CD4-positive, alpha-beta memory T cell (primary cell): ENCODE data around the gene ZBTB20. TPM values are rescaled to one million over a fixed set of nuclear protein-coding genes. Genes with fewer than 3 reads are reported as not detected.
A peak's percentile ranks its signal among the peaks of the same experiment; 100 is the strongest.

Source experiments
- CTCF ChIA-PET: fragments of 350-600 bp; sonication (Branson Sonifier 250); formaldehyde crosslinking; loops from one replicate; lab custom pipeline; 2021; ENCODE audit warnings: inconsistent platforms; ENCODE audit not compliant: partially characterized antibody; lab: Charles Lee
- POLR2A ChIA-PET: fragments of 350-600 bp; sonication (Branson Sonifier 250); formaldehyde crosslinking; loops from one replicate; lab custom pipeline; 2021; ENCODE audit not compliant: partially characterized antibody; lab: Charles Lee
- DNase-seq, 5 donors: peaks; one replicate each; pipeline versions ENCODE4 v3.0.0 to v3.0.0-alpha.2; 2020 to 2022; ENCODE audit warnings: mixed read lengths in 1 of 5
- H3K27ac ChIP-seq: one replicate; pipeline ENCODE4 v1.7.0; 2013; ENCODE audit warnings: low read depth, low read length
- H3K27me3 ChIP-seq: 2 replicates; pipeline ENCODE4 v1.7.0; 2013; ENCODE audit warnings: mild to moderate bottlenecking, low read length, moderate library complexity; ENCODE audit not compliant: insufficient read depth
- H3K36me3 ChIP-seq: 2 replicates; pipeline ENCODE4 v1.7.0; 2013; ENCODE audit warnings: mild to moderate bottlenecking, low read length, moderate library complexity; ENCODE audit not compliant: insufficient read depth
- H3K4me1 ChIP-seq: 2 replicates; pipeline ENCODE4 v1.7.0; 2013; ENCODE audit warnings: mild to moderate bottlenecking, low read length, moderate library complexity; ENCODE audit not compliant: insufficient read depth
- H3K4me3 ChIP-seq, 2 donors: one replicate each; pipeline ENCODE4 v1.7.0; 2013; ENCODE audit warnings: low read length in 2 of 2, mild to moderate bottlenecking in 1 of 2
- H3K9me3 ChIP-seq, 2 donors: one replicate each; pipeline ENCODE4 v1.7.0; 2013; ENCODE audit warnings: low read length in 2 of 2, control low read depth in 1 of 2; ENCODE audit not compliant: control insufficient read depth in 1 of 2
- H3K27ac Mint-ChIP-seq, 7 donors: one replicate each; pipeline ENCODE4 v1.8.0; 2020 to 2021; ENCODE audit warnings: mixed read lengths in 7 of 7, mild to moderate bottlenecking in 6 of 7, inconsistent platforms in 3 of 7, moderate library complexity in 3 of 7
- H3K27me3 Mint-ChIP-seq, 2 donors: one replicate each; pipeline ENCODE4 v1.8.0; 2020 to 2021; ENCODE audit warnings: mixed read lengths in 2 of 2
- H3K36me3 Mint-ChIP-seq, 2 donors: one replicate each; pipeline ENCODE4 v1.8.0; 2020 to 2021; ENCODE audit warnings: mixed read lengths in 2 of 2, inconsistent platforms in 1 of 2, mild to moderate bottlenecking in 1 of 2
- H3K4me1 Mint-ChIP-seq, 4 donors: one replicate each; pipeline ENCODE4 v1.8.0; 2020 to 2021; ENCODE audit warnings: mixed read lengths in 4 of 4, mild to moderate bottlenecking in 1 of 4
- H3K4me3 Mint-ChIP-seq, 8 donors: one replicate each; pipeline ENCODE4 v1.8.0; 2020 to 2021; ENCODE audit warnings: mixed read lengths in 8 of 8, mild to moderate bottlenecking in 7 of 8, moderate library complexity in 6 of 8, inconsistent platforms in 3 of 8
- H3K9me3 Mint-ChIP-seq, 8 donors: one replicate each; pipeline ENCODE4 v1.8.0; 2020 to 2021; ENCODE audit warnings: mixed read lengths in 8 of 8, mild to moderate bottlenecking in 5 of 8, inconsistent platforms in 3 of 8, moderate library complexity in 1 of 8
- intact Hi-C: fragments of 100-400 bp; cut with micrococcal nuclease; formaldehyde crosslinking; loops from one replicate; pipeline ENCODE4 v1.15.1; 2023
- polyA plus RNA-seq, 2 donors: library from polyadenylated mRNA; unstranded; fragments of 300-500 nt; fragmentation: Illumina TruSeq; gene quantifications; one replicate each; pipeline ENCODE4 v1.2.3, GENCODE V29; 2021
- total RNA-seq, 2 experiments: library from RNA; stranded (reverse); gene quantifications; one replicate each; pipeline ENCODE4 v1.2.3, GENCODE V29; 2021

The ZBTB20 gene
- total and polyA plus RNA-seq, 4 experiments from 2014 or later = 21.9 to 58.4 (median 41.4) TPM

DNA sequence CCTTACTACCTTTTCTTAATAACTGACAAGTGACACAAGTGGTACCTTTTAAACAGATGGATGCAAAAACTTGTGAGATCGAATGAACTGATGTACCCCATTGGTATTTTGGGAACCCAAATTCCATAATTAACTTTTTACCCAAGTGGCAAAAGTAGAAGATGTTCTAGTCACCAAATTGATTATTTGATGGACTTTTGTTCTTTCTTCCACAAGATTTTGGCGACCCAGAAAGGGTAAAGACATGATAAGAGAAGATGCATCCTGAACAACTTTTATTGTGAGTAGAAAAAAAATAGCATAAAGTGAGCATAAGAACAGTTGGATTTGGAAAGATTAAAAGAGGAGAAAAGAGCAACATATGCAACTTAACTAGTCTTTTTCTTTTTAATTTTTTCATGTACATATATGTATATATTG, 693.7 kb downstream of the ZBTB20 start:
- Histone ChIP-seq H3K36me3 (no peaks in the 10 kb centered on the region), H3K27ac (no peak overlapping the region), H3K27me3 (no peaks in the 10 kb centered on the region), H3K9me3 (no peaks in the 10 kb centered on the region), H3K4me3 (no peak overlapping the region), H3K4me1 (peaks cover 12% of the 10 kb centered on the region)
- intact Hi-C loops = no loop called here
- H3K9me3 Mint-ChIP-seq = no peaks in the 10 kb centered on the region
- ChIA-PET CTCF (no interaction called here), POLR2A (no interaction called here)
- no peak overlapping the region for H3K27ac Mint-ChIP-seq
- H3K4me3 Mint-ChIP-seq = peak overlapping the region in 2 of 8 donors; percentile 20 to 29
- H3K36me3 Mint-ChIP-seq = no peaks in the 10 kb centered on the region
- H3K4me1 Mint-ChIP-seq = peaks cover 7 to 10% (median 8%) of the 10 kb centered on the region in 4 donors
- no peak for DNase-seq
- no peaks in the 10 kb centered on the region for H3K27me3 Mint-ChIP-seq

DNA sequence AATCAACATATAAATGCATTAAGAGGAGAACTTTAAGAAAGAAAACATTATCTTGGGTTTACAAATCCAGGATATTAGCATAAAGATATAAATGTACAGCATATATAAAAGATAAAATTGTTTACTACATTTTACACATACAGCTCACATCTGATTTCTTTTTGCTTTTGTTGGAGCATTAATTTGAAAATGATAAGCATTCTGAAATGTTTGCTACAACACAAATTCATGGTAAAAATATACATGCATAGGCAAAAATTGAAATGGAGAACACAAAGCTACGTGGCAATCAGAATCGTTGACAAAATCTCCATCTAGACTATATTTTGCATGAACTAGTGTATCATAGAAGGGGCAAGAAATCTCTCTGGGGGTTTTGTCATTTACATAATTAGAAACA, 694.2 kb downstream of the ZBTB20 start:
- H3K4me3 Mint-ChIP-seq = peak overlapping the region in 3 of 8 donors; percentile 5 to 27 (median 13)
- Histone ChIP-seq H3K27ac (no peak overlapping the region), H3K4me3 (no peak overlapping the region), H3K27me3 (no peaks in the 10 kb centered on the region), H3K9me3 (no peaks in the 10 kb centered on the region), H3K4me1 (peaks cover 12% of the 10 kb centered on the region), H3K36me3 (no peaks in the 10 kb centered on the region)
- H3K36me3 Mint-ChIP-seq = no peaks in the 10 kb centered on the region
- peaks cover 6 to 10% (median 8%) of the 10 kb centered on the region in 4 donors for H3K4me1 Mint-ChIP-seq
- H3K9me3 Mint-ChIP-seq = no peaks in the 10 kb centered on the region
- ChIA-PET CTCF (no interaction called here), POLR2A (no interaction called here)
- intact Hi-C loops = no loop called here
- DNase-seq = no peak
- H3K27ac Mint-ChIP-seq = no peak overlapping the region
- H3K27me3 Mint-ChIP-seq = no peaks in the 10 kb centered on the region

GRCh38 chr3:114452256-114452655, 694.8 kb downstream of the ZBTB20 start:
- Mint-ChIP-seq H3K27me3 (no peaks in the 10 kb centered on the region), H3K4me1 (peaks cover 5 to 10% (median 8%) of the 10 kb centered on the region in 4 donors), H3K36me3 (no peaks in the 10 kb centered on the region), H3K27ac (no peak overlapping the region), H3K4me3 (no peak overlapping the region), H3K9me3 (peaks cover 0 to 2% (median 0%) of the 10 kb centered on the region in 8 donors)
- Histone ChIP-seq H3K36me3 (no peaks in the 10 kb centered on the region), H3K4me1 (peaks cover 12% of the 10 kb centered on the region), H3K27me3 (no peaks in the 10 kb centered on the region), H3K27ac (no peak overlapping the region), H3K4me3 (no peak overlapping the region), H3K9me3 (no peaks in the 10 kb centered on the region)
- intact Hi-C loops = no loop called here
- ChIA-PET CTCF (no interaction called here), POLR2A (no interaction called here)
- no peak for DNase-seq

DNA sequence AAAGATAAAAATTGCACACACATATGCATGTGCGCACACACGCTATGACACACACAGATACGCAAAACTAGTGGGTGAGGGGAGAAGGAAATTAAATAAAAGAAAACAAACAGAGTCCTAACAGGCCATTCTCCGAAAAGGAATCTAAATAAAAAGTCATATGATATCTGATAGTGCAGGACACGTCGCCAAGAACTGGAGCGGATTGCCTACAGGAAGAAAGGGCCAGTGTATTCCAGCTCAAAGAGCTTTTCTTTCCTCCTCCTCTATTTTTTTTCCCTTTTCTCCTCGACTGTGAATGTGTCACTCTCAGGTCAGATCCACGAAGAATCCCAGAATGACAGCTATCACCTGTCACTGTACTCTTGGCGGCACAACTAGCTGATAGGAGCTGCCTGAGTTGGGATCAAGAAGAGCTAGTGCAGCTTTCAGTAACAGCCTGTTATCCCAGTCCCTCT, 695.5 kb downstream of the ZBTB20 start:
- H3K4me1 Mint-ChIP-seq = peaks cover 5 to 10% (median 7%) of the 10 kb centered on the region in 4 donors
- H3K36me3 Mint-ChIP-seq = no peaks in the 10 kb centered on the region
- H3K9me3 ChIP-seq = no peaks in the 10 kb centered on the region
- H3K27me3 ChIP-seq = no peaks in the 10 kb centered on the region
- H3K27me3 Mint-ChIP-seq = no peaks in the 10 kb centered on the region
- POLR2A ChIA-PET = no interaction called here
- no peak overlapping the region for H3K4me3 ChIP-seq
- no peak for DNase-seq
- CTCF ChIA-PET = interaction anchor here (0.9 kb wide), 1 partner anchor 32 kb away, joined by 3 read pairs; no protein-coding TSS in a partner anchor
- intact Hi-C loops = no loop called here
- H3K9me3 Mint-ChIP-seq = peaks cover 0 to 2% (median 0%) of the 10 kb centered on the region in 8 donors
- H3K4me1 ChIP-seq = peaks cover 12% of the 10 kb centered on the region
- no peak overlapping the region for H3K27ac Mint-ChIP-seq
- H3K36me3 ChIP-seq = no peaks in the 10 kb centered on the region
- no peak overlapping the region for H3K27ac ChIP-seq
- no peak overlapping the region for H3K4me3 Mint-ChIP-seq

DNA sequence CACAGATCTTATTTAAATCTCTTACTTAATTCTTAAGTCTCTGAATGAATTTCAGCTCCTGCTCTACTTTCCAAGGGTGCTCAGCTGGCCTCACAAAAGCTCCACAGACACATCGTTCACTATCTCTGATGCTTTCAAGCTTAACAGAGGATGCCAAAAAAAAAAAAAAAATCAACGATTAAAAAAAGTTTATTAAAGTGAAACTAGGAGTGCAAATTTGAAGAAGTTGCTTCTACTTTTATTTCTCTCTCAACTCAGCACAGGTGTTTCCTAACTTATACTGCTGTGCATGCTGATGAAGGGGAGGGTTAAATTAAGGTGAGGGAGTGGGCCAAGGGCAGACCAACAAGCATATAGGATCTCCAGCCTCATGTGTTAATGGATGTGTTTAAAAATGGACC, 696.0 kb downstream of the ZBTB20 start:
- H3K4me1 ChIP-seq = peaks cover 12% of the 10 kb centered on the region
- no peaks in the 10 kb centered on the region for H3K9me3 ChIP-seq
- H3K27me3 ChIP-seq = no peaks in the 10 kb centered on the region
- H3K36me3 ChIP-seq = no peaks in the 10 kb centered on the region
- Mint-ChIP-seq H3K9me3 (peaks cover 0 to 2% (median 0%) of the 10 kb centered on the region in 8 donors), H3K36me3 (no peaks in the 10 kb centered on the region), H3K4me3 (no peak overlapping the region), H3K4me1 (peaks cover 5 to 10% (median 7%) of the 10 kb centered on the region in 4 donors), H3K27me3 (no peaks in the 10 kb centered on the region), H3K27ac (no peak overlapping the region)
- ChIA-PET CTCF (interaction anchor here (0.9 kb wide), 1 partner anchor 31 kb away, joined by 3 read pairs; no protein-coding TSS in a partner anchor), POLR2A (no interaction called here)
- H3K27ac ChIP-seq = no peak overlapping the region
- intact Hi-C loops = no loop called here
- no peak overlapping the region for H3K4me3 ChIP-seq
- no peak for DNase-seq

GRCh38 chr3:114450008-114450596, 697.0 kb downstream of the ZBTB20 start:
- peaks cover 0 to 2% (median 0%) of the 10 kb centered on the region in 8 donors for H3K9me3 Mint-ChIP-seq
- Histone ChIP-seq H3K36me3 (no peaks in the 10 kb centered on the region), H3K27me3 (no peaks in the 10 kb centered on the region), H3K4me1 (peaks cover 12% of the 10 kb centered on the region), H3K9me3 (no peaks in the 10 kb centered on the region), H3K4me3 (no peak overlapping the region), H3K27ac (no peak overlapping the region)
- CTCF ChIA-PET = interaction anchor here (1.3 kb wide), 1 partner anchor 31 kb away, joined by 3 read pairs; no protein-coding TSS in a partner anchor
- DNase-seq = no peak
- H3K27ac Mint-ChIP-seq = no peak overlapping the region
- intact Hi-C loops = no loop called here
- H3K36me3 Mint-ChIP-seq = no peaks in the 10 kb centered on the region
- H3K4me3 Mint-ChIP-seq = no peak overlapping the region
- no peaks in the 10 kb centered on the region for H3K27me3 Mint-ChIP-seq
- H3K4me1 Mint-ChIP-seq = peaks cover 5 to 10% (median 7%) of the 10 kb centered on the region in 4 donors
- POLR2A ChIA-PET = no interaction called here

GRCh38 chr3:114449271-114450007, 697.6 kb downstream of the ZBTB20 start:
- Mint-ChIP-seq H3K27ac (no peak overlapping the region), H3K27me3 (no peaks in the 10 kb centered on the region), H3K36me3 (no peaks in the 10 kb centered on the region), H3K9me3 (peaks cover 0 to 2% (median 0%) of the 10 kb centered on the region in 8 donors), H3K4me3 (no peak overlapping the region), H3K4me1 (peaks cover 5 to 10% (median 7%) of the 10 kb centered on the region in 4 donors)
- H3K4me1 ChIP-seq = peaks cover 5% of the 10 kb centered on the region
- H3K36me3 ChIP-seq = no peaks in the 10 kb centered on the region
- intact Hi-C loops = no loop called here
- H3K27ac ChIP-seq = no peak overlapping the region
- H3K9me3 ChIP-seq = no peaks in the 10 kb centered on the region
- DNase-seq = no peak
- no peaks in the 10 kb centered on the region for H3K27me3 ChIP-seq
- CTCF ChIA-PET = interaction anchor here (1.3 kb wide), 1 partner anchor 31 kb away, joined by 3 read pairs; no protein-coding TSS in a partner anchor
- POLR2A ChIA-PET = no interaction called here
- no peak overlapping the region for H3K4me3 ChIP-seq
